GM21723 (cell line): Measurements from ENCODE around the gene MMP2.

Experiments used
- ATAC-seq: cut with Tn5 transposase; IDR thresholded peaks from one replicate; pipeline ENCODE4 v1.9.1; 2021; ENCODE audit warnings: mild to moderate bottlenecking, moderate library complexity; ENCODE audit not compliant: unreplicated experiment

MMP2 gene

GRCh38 chr16:55491691-55492090 lies 12.7 kb downstream of the MMP2 start:
- no peak for ATAC-seq

GRCh38 chr16:55492756-55493380 lies 13.9 kb downstream of the MMP2 start:
- ATAC-seq: no peak

GRCh38 chr16:55494994-55495421 lies 16.0 kb downstream of the MMP2 start:
- no peak for ATAC-seq

GRCh38 chr16:55495616-55496289 lies 16.8 kb downstream of the MMP2 start:
- ATAC-seq: no peak

GRCh38 chr16:55496509-55497145 lies 17.6 kb downstream of the MMP2 start:
- ATAC-seq: no peak

- ATAC-seq: no peak
Observed at GRCh38 chr16:55497558-55497957, 18.6 kb downstream of the MMP2 start.

GRCh38 chr16:55498101-55498500 lies 19.1 kb downstream of the MMP2 start:
- no peak for ATAC-seq

- no peak for ATAC-seq
Observed at GRCh38 chr16:55499281-55499680, 20.3 kb downstream of the MMP2 start.

- no peak for ATAC-seq
Observed at GRCh38 chr16:55499951-55500529, 21.0 kb downstream of the MMP2 start.

- no peak for ATAC-seq
Observed at GRCh38 chr16:55500530-55501011, 21.6 kb downstream of the MMP2 start.

GRCh38 chr16:55501549-55502322 lies 22.7 kb downstream of the MMP2 start:
- no peak for ATAC-seq

GRCh38 chr16:55502801-55503366 lies 23.9 kb downstream of the MMP2 start:
- ATAC-seq: no peak

GRCh38 chr16:55503726-55504550 lies 24.9 kb downstream of the MMP2 start:
- no peak for ATAC-seq

- no peak for ATAC-seq
Observed at GRCh38 chr16:55505333-55506015, 26.5 kb downstream of the MMP2 start.

GRCh38 chr16:55506083-55506482 lies 27.1 kb downstream of the MMP2 start:
- no peak for ATAC-seq

GRCh38 chr16:55506708-55507107 lies 27.7 kb downstream of the MMP2 start:
- no peak for ATAC-seq

- no peak for ATAC-seq
Observed at GRCh38 chr16:55508271-55508921, 29.4 kb downstream of the MMP2 start.
